ENCODE measurements around the gene FBLN7. TPM values are rescaled to one million over a fixed set of nuclear protein-coding genes. Genes with fewer than 3 reads are reported as not detected.

Gene FBLN7
- total RNA-seq, 6 experiments from 2014 or later = 1.9 to 8.0 (median 7.2) TPM

GRCh38 chr2:112182581-112183034 lies 44.4 kb downstream of the FBLN7 start:
- H3K27me3 Mint-ChIP-seq (ENCODE audit: insufficient read depth) = peaks cover 5% of the 10 kb centered on the region
- H3K36me3 Mint-ChIP-seq (ENCODE audit: low read depth) = peaks cover 6% of the 10 kb centered on the region; the same call in 1 of the 2 replicates
- no peaks in the 10 kb centered on the region for H3K4me1 Mint-ChIP-seq (ENCODE audit: low read depth)
- no peak for DNase-seq
- H3K9me3 Mint-ChIP-seq = peaks cover 8% of the 10 kb centered on the region; the same call in 1 of the 2 replicates
- H3K4me3 Mint-ChIP-seq = no peak overlapping the region
- no peak for TF ChIP-seq CTCF (IDR thresholded peaks at IDR 0.05)
- H3K27ac Mint-ChIP-seq = no peak overlapping the region

- Mint-ChIP-seq H3K27me3 (ENCODE audit: insufficient read depth) (peaks cover 5% of the 10 kb centered on the region), H3K4me1 (ENCODE audit: low read depth) (no peaks in the 10 kb centered on the region; the same call in 1 of the 2 replicates), H3K27ac (no peak overlapping the region), H3K4me3 (no peak overlapping the region), H3K36me3 (ENCODE audit: low read depth) (peaks cover 6% of the 10 kb centered on the region; the same call in 1 of the 2 replicates), H3K9me3 (peaks cover 8% of the 10 kb centered on the region; the same call in 1 of the 2 replicates)
- DNase-seq = no peak
- no peak for TF ChIP-seq CTCF (IDR thresholded peaks at IDR 0.05)
These were observed 45.3 kb downstream of the FBLN7 start for GRCh38 chr2:112183327-112184025.

GRCh38 chr2:112184121-112184520 lies 45.9 kb downstream of the FBLN7 start:
- H3K27me3 Mint-ChIP-seq (ENCODE audit: insufficient read depth) = peaks cover 5% of the 10 kb centered on the region
- no peak overlapping the region for H3K27ac Mint-ChIP-seq
- TF ChIP-seq CTCF (IDR thresholded peaks at IDR 0.05) = no peak
- DNase-seq = no peak
- no peaks in the 10 kb centered on the region; the same call in 1 of the 2 replicates for H3K4me1 Mint-ChIP-seq (ENCODE audit: low read depth)
- peaks cover 4% of the 10 kb centered on the region; the same call in 1 of the 2 replicates for H3K36me3 Mint-ChIP-seq (ENCODE audit: low read depth)
- no peak overlapping the region for H3K4me3 Mint-ChIP-seq
- peaks cover 8% of the 10 kb centered on the region; the same call in 1 of the 2 replicates for H3K9me3 Mint-ChIP-seq

GRCh38 chr2:112185131-112185530 lies 46.9 kb downstream of the FBLN7 start:
- Mint-ChIP-seq H3K4me3 (no peak overlapping the region), H3K36me3 (ENCODE audit: low read depth) (no peaks in the 10 kb centered on the region), H3K27ac (no peak overlapping the region), H3K9me3 (peaks cover 4% of the 10 kb centered on the region; the same call in 1 of the 2 replicates), H3K27me3 (ENCODE audit: insufficient read depth) (peaks cover 5% of the 10 kb centered on the region), H3K4me1 (ENCODE audit: low read depth) (no peaks in the 10 kb centered on the region; the same call in 1 of the 2 replicates)
- no peak for DNase-seq
- no peak for TF ChIP-seq CTCF (IDR thresholded peaks at IDR 0.05)

GRCh38 chr2:112187046-112187715 lies 49.0 kb downstream of the FBLN7 start:
- Mint-ChIP-seq H3K36me3 (ENCODE audit: low read depth) (no peaks in the 10 kb centered on the region), H3K4me1 (ENCODE audit: low read depth) (no peaks in the 10 kb centered on the region; the same call in 1 of the 2 replicates), H3K27me3 (ENCODE audit: insufficient read depth) (peaks cover 6% of the 10 kb centered on the region), H3K4me3 (no peak overlapping the region), H3K27ac (no peak overlapping the region), H3K9me3 (no peaks in the 10 kb centered on the region)
- no peak for TF ChIP-seq CTCF (IDR thresholded peaks at IDR 0.05)
- no peak for DNase-seq
